Daoy (cell line): ENCODE results near the gene SART3. TPM values are rescaled to one million over a fixed set of nuclear protein-coding genes. Genes with fewer than 3 reads are reported as not detected.
"Not testable (repeated sequence)": the region's sequence is repeated elsewhere in the genome, so short reads cannot be mapped to it uniquely, and the experiment has no call there.

Experiments
- DNase-seq: peaks from one replicate; pipeline ENCODE4 v3.0.0-alpha.2; 2015; ENCODE audit warnings: low read depth
- total RNA-seq: library from RNA; depleted of rRNA; stranded (reverse); fragments of >200 nt; shearing (Covaris generic); gene quantifications from 2 replicates; pipeline ENCODE4 v1.2.3, GENCODE V29; 2014

SART3 gene
- total RNA-seq, 1 experiment from 2014 or later, result 75.9 TPM

GRCh38 chr12:108580531-108580930, 19.6 kb upstream of the SART3 start:
- no peak for DNase-seq

GRCh38 chr12:108578813-108579212, 17.8 kb upstream of the SART3 start:
- no peak for DNase-seq

- DNase-seq, result no peak
Measured at GRCh38 chr12:108578264-108578663, 17.3 kb upstream of the SART3 start.

- no peak for DNase-seq
Measured at GRCh38 chr12:108577458-108577857, 16.5 kb upstream of the SART3 start.

GRCh38 chr12:108576660-108577234, 15.8 kb upstream of the SART3 start:
- no peak for DNase-seq

- no peak for DNase-seq
Measured at GRCh38 chr12:108575199-108575912, 14.4 kb upstream of the SART3 start.

GRCh38 chr12:108574276-108574675, 13.3 kb upstream of the SART3 start:
- not testable (repeated sequence) for DNase-seq

- no peak for DNase-seq
Measured at GRCh38 chr12:108573317-108573716, 12.3 kb upstream of the SART3 start.

- DNase-seq, result peak; percentile 42
Measured at GRCh38 chr12:108572166-108572790, 11.3 kb upstream of the SART3 start.

GRCh38 chr12:108571609-108572165, 10.7 kb upstream of the SART3 start:
- no peak for DNase-seq

GRCh38 chr12:108570743-108571608, 10.0 kb upstream of the SART3 start:
- no peak for DNase-seq

GRCh38 chr12:108568338-108569154, 7.6 kb upstream of the SART3 start:
- no peak for DNase-seq

GRCh38 chr12:108567406-108568337, 6.7 kb upstream of the SART3 start:
- DNase-seq, result no peak

GRCh38 chr12:108566452-108566851, 5.5 kb upstream of the SART3 start:
- no peak for DNase-seq

GRCh38 chr12:108565976-108566375, 5.0 kb upstream of the SART3 start:
- DNase-seq, result peak; percentile 96

- DNase-seq, result no peak
Measured at GRCh38 chr12:108565146-108565545, 4.2 kb upstream of the SART3 start.

- no peak for DNase-seq
Measured at GRCh38 chr12:108564724-108565123, 3.8 kb upstream of the SART3 start.

- DNase-seq, result no peak
Measured at GRCh38 chr12:108563804-108564151, 2.8 kb upstream of the SART3 start.

- peak; percentile 90 for DNase-seq
Measured at GRCh38 chr12:108563136-108563803, 2.3 kb upstream of the SART3 start.
